H1 (cell line): ENCODE results near the gene JAG1. TPM values are rescaled to one million over a fixed set of nuclear protein-coding genes. Genes with fewer than 3 reads are reported as not detected.

ENCODE experiments used
- CHD7 ChIP-seq: fragments of 300-600 bp; sonication (generic); IDR thresholded peaks from 2 replicates; pipeline ENCODE4 v1.7.1; 2012; ENCODE audit warnings: low read length, moderate library complexity, mild to moderate bottlenecking, inconsistent platforms; ENCODE audit not compliant: insufficient replicate concordance
- polyA plus RNA-seq, 7 experiments: library from polyadenylated mRNA; depleted of rRNA in 3 of 7; stranded (reverse) in 5 of 7; unstranded in 2 of 7; fragments of >200 nt in 5 of 7; fragments of 200-250 nt in 2 of 7; gene quantifications; 1 replicate in 5 of 7; 2 replicates in 1 of 7; 4 replicates in 1 of 7; pipeline versions ENCODE4 v1.2.1 to v1.2.3, GENCODE V29; 2011 to 2013; ENCODE audit warnings: missing spikeins in 2 of 7, mixed read lengths in 2 of 7
- total RNA-seq: library from RNA; stranded (reverse); fragmentation: NEBNext Ultra II Directional; extraction: Animal tissue kit (Norgen Biotek cat#: 25700); gene quantifications from 2 replicates; pipeline ENCODE4 v1.2.1, GENCODE V29; 2021

Gene JAG1
- total and polyA plus RNA-seq, 2 of the 8 experiments (the other 6 are each of a cell fraction or from before 2014, with no cell fraction given): 13.5 to 27.3 TPM

- no peak for TF ChIP-seq CHD7
These were observed 25.7 kb upstream of the JAG1 start (continued) for GRCh38 chr20:10699489-10699888.
